Stimulated activated CD4-positive, alpha-beta T cell treated with anti-CD3 and anti-CD28 coated beads, Interleukin-1b, Interleukin-23, amount 100 ng/mL, for 1 hour (primary cell): ENCODE data around the gene UBE2S.

Source experiments
- DNase-seq, 2 donors: peaks; one replicate each; pipeline ENCODE4 v3.0.0-alpha.2; 2020; ENCODE audit warnings: low read depth in 2 of 2

The UBE2S gene

GRCh38 chr19:55384131-55384919 lies 23.3 kb downstream of the UBE2S start, which contains the start of gene TMEM238:
TMEM238 (minus strand) TSS chr19:55384292; CDS start chr19:55384259, 33 bp downstream.
- no peak for DNase-seq

- no peak for DNase-seq
These were observed 24.1 kb downstream of the UBE2S start for GRCh38 chr19:55383279-55384130.

DNA sequence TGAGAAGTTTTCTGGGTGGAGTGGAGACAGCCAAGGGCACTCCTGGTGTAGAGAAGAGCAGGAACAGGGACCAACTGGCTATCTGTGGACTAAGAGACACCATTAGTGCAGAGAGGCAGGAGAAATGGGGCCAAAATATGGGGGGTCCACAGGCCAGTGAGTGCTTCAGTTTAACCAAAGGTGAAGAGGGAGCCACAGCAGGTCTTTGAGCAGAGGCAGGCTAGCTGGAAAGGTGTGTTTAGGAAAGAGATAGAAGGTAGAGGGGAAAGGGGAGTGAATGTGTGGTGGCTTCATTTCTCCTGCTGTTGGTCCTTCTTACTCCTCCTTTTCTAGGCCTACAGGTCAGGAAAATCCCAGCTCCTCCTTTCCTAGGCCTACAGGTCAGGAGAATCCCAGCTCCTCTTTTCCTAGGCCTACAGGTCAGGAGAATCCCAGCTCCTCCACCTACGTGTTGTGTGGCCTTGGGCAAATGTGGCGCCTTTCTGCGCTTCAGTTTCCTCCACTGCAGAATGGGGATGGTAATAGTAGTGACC lies 25.0 kb downstream of the UBE2S start:
- no peak for DNase-seq

DNA sequence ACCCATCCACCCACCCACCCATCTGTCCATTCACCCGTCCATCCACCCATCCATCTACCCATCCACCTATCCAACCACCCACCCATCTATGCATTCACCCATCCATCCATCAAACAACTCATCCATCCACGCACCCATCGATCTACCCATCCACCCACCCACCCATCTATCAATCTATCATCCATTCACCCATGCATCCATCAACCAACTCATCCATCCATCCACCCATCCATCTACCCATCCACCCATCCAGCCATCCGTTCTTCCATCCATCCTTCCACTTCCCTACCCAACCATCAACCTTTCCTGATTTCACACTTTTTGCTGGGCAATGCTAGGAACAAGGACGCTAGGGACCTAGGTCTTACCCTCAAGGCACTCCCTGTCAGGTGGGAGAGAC lies 25.6 kb downstream of the UBE2S start:
- no peak for DNase-seq

DNA sequence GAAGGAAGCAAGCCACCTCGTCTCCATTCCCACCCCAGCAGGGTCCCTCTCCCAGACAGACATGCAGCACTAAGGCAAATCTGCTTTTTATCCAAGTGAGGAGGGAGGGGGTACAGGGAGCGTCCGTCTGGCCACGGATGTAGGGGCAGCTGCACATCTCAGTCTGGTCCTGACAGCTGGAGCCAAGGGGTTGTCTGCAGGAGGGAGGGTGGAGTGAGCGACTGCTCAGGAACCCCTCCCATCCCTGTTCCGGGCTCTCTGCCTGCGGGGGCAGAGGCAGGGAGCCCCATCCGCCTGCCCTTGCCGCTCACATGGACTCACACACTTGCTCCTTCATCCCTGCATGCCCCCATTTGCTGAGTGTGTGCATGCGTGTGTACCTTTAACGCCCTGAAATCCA lies 28.4 kb downstream of the UBE2S start:
- DNase-seq = no peak

- no peak for DNase-seq
These were observed 30.0 kb downstream of the UBE2S start for GRCh38 chr19:55377356-55378131.

DNA sequence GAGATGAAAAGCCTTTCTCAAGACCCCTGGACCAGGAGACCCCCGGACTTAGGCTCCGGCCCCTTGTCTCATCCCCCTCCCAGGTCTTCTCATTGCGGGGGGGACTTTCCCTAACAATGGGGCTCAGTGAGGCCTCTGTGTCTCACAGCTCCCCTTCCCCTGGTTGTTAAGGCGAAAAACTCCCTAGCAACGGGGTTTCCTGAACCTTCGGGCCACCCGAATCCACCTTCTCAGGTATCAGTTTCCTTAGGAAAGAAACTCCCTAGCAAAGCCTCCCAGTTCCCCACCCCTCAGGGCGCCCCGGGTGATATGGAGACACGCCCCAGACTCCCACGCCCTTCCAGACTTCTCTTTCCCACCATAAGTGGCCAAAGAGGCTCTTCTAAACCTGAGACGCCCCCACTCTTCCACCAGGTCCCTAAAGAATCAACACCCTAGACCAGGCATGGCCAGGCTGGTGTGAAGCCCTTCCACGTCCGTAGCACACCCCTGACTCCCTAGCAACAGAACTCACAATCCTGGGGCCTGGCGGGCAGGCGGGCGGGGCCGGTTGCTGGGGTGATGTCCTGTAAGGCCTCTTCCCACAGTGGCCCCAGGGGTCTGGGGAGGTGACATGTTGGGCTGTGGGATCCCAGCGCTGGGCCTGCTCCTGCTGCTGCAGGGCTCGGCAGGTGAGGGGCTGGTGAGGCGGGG lies 31.2 kb downstream of the UBE2S start, which contains the start of gene TMEM190:
TMEM190 (plus strand) TSS at position 586 of the 693 bp plus-strand sequence; CDS start at position 614, 28 bp downstream.
- no peak for DNase-seq

DNA sequence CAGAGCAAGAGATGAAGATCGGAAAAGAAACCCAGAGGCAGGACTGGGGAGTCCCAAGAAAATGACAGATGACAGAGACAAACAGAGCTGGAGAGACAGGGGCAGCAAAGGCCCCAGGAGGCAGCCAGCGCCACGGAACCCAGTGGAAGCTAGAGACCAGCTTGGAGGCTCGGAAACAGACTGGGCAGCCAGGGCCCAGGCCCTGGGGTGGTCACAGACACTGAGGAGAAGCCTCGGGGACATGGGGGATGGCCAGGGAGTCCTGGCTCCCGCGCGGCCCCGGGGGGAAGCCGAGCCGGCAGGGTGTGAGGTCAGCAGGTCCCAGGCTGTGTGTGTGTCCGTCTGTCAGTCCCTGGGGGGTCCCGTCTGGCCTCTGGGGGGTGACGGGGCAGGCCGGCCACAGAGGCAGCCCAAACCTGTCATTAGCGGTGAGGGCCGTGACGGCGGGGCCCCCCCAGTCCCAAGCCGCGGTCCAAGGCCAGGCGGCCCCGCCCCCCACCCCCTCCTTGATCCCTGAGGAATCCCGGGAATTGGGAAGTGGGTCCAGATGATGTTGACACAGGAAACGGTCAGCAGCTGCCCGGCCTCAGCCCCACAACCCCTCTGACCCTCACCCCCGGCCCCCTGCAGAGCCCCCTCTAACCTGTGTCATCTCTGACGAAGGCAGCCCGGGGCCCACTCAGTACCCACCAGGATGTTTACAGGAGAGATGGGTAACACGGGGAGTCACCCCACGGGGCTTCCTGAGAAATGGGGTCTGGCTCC lies 33.4 kb downstream of the UBE2S start:
- no peak for DNase-seq

DNA sequence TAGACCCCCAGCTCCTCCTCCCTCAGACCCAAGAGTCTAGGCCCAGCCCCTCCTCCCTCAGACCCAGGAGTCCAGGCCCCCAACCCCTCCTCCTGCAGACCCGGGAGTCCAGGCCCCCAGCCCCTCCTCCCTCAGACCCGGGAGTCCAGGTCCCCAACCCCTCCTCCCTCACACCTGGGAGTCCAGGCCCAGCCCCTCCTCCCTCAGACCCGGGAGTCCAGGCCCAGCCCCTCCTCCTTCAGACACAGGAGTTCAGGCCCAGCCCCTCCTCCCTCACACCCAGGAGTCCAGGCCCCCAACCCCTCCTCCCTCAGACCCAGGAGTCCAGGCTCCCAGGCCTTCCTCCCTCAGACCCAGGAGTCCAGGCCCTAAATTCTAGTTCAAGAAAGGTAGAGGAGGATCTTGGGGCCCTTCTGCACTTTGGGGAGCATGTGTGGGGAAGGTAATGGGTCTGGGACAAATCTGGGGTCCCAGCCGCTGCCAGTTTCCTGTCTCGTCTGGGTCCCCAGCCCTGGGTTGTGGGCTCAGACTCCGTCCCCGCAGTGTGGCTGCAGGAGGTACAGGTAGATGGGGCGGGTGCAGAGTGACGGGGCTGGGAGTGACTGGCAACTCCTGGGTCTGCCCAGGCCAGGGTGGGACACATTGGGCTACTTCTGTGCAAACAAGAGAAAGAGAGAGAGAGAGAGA lies 34.1 kb downstream of the UBE2S start:
- DNase-seq = no peak

- no peak for DNase-seq
These were observed 35.1 kb downstream of the UBE2S start for GRCh38 chr19:55372316-55373081.

DNA sequence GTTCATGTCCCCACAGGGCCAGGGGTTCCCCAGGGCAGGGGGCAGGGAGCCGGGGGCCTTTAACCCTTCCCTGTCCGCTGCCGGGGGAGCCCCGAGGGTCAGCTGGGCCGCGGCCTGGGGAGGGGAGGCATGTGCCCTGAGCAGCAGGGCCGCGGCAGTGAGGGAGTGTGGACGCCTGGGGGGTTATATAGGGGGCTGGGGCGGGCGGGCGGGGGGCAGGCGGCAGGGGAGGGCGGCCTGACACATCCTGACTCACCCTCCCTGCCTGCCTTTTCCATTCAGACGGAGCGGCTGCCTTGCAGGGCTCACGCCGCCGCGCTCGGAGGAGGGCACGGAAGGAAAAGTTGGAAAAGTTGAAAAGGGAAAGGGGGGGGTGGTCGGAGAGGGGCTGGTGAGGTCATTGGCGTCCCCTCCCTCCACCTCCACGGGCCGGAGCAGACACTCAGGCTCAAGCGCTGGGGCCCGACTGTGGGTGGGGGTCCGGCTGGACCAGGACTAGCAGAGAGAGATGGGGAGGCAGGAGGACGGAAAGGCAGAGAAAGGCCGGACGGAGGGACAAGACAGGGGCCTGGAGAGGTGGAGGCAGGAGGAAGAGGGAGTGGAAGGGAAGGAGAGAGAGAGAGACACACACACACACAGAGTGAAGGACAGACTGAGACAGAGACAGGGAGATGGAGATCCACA lies 37.1 kb downstream of the UBE2S start, which contains the start of gene IL11:
IL11 (minus strand) TSS at position 159 of the 684 bp plus-strand sequence; CDS start at position 6, 153 bp downstream.
- DNase-seq = no peak

DNA sequence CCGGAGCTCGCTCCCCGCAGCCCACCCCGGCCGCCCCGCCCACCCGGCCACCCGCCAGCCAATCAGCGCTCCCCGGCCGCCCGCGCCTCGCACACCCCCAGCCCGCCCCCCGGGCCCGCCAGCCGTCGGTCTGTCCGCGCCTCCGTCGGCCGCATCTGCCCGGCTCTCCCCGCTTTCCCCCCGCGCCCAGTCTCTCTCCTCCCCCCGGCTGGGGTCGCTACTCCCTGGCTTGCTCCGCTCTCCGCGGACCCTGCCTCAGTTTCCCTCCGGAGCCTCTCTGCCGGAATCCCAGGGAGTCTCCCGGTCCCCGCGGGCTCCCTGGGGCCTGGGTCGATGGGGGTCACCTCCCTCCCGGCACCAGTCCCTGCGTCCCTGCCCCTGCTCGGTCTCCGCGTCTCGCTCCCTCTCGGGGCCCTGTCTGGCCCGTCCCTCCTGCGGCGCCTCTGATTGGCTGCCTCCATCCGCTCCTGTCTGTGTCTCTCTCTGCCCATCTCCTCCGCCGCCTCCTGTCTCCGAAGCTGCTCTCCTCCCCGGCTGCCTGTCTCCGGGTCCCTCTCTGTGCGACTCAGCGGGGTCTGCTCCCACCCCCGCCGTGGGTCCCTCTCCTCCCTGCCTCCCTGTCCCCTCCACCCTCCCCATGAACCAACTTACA lies 37.8 kb downstream of the UBE2S start:
- DNase-seq = no peak

DNA sequence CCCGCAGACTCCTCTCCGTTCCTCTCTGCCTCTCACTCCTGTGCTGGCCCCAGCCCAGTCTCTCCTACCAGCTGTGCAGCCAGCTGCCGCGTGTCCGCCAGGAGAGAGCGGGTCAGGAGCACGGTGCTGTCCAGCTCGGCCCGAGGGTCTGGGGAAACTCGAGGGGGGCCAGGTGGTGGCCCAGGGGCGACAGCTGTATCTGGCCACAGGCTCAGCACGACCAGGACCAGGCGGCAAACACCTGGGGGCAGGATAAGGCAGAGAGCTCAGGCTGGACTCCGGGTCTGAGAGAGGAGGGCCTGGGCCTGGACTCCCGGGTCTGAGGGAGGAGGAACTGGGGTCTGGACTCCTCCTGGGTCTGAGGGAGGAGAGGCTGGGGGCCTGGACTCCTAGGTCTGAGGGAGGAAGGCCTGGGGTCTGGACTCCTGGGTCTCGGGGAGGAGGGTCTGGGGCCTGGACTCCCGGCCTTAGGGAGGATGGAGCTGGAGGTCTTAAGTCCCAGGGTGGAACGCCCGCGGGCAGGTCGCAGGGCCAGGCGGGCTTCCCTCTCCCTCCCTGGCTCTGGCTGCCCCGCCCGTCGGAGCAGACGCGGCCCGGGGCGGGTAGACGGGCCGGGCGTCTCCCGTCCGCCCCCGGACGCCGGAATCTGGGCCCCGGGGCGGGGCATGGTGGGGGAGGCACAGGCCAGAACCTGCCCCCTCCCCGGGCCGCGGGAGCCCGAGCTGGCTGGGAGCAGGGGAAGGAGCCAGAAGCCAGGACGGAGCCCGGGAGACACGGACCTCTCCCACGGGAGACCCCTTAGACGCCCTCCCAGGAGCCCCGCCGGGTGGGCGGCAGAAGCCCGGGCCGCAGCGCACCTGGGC lies 38.7 kb downstream of the UBE2S start:
- DNase-seq = no peak

GRCh38 chr19:55368106-55368505 lies 39.5 kb downstream of the UBE2S start:
- DNase-seq = no peak

- no peak for DNase-seq
These were observed 40.8 kb downstream of the UBE2S start for GRCh38 chr19:55366790-55367189.

- no peak for DNase-seq
These were observed 41.6 kb downstream of the UBE2S start for GRCh38 chr19:55365964-55366363.

DNA sequence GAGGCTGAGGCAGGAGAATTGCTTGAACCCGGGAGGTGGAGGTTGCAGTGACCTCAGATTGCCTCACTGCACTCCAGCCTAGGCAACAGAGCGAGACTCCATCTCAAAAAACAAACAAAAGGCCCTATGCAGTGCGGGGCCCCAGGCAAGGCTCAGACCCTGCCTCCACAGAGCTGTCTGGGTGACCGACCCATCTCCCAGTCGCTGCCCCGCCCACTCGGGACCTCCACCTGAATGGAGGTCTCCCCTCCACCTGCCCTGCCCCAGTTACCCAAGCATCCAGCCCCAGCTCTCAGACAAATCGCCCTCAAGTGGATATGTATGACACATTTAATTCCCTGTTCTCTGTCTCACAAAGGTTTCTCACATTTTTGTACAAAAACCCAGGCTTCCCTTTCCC lies 42.3 kb downstream of the UBE2S start:
- no peak for DNase-seq
